GM19324 (cell line): ENCODE results near the gene SFXN3.
A peak's percentile ranks its signal among the peaks of the same experiment; 100 is the strongest.

Experiments used
- ATAC-seq: cut with Tn5 transposase; IDR thresholded peaks from one replicate; pipeline ENCODE4 v1.9.1; 2021; ENCODE audit warnings: mild to moderate bottlenecking, moderate library complexity; ENCODE audit not compliant: unreplicated experiment, low FRiP score

The SFXN3 gene

DNA sequence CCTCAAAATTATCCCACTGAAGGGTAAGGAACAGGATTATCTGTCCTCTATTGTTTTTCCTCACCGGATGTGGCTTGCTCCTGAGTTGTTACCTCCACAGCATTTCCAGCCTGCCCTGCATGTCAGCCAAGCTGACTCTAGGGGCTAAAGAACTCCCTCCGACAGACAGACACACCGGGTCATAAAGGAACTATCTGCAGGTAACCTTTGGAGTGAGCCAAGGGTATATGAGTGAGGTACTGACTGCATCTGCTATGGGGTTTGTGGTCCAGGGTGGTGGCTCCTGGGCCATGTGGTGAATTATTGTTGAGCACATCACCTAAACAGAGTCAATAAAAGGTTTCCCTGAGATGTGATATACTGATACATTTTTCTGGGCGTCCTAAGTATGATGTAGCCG is 23.8 kb downstream of the SFXN3 start:
- ATAC-seq = no peak

DNA sequence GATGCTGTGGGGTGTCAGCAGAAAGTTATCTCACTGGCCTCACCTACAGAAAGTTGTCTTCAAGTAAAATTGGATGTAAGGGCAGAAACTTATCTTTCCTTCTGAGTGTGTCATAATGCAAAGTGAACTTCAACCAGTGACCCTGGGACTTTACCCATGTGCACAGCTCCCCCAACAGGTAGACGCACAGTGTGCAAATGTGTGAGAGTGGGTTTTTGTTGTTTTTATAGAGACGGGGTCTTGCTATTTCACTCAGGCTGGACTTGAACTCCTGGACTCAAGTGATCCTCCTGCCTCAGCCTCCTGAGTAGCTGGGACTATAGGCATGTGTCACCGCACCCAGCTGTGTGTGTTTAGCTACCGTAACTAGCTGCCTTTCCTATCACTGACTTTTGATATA is 24.4 kb downstream of the SFXN3 start:
- no peak for ATAC-seq

DNA sequence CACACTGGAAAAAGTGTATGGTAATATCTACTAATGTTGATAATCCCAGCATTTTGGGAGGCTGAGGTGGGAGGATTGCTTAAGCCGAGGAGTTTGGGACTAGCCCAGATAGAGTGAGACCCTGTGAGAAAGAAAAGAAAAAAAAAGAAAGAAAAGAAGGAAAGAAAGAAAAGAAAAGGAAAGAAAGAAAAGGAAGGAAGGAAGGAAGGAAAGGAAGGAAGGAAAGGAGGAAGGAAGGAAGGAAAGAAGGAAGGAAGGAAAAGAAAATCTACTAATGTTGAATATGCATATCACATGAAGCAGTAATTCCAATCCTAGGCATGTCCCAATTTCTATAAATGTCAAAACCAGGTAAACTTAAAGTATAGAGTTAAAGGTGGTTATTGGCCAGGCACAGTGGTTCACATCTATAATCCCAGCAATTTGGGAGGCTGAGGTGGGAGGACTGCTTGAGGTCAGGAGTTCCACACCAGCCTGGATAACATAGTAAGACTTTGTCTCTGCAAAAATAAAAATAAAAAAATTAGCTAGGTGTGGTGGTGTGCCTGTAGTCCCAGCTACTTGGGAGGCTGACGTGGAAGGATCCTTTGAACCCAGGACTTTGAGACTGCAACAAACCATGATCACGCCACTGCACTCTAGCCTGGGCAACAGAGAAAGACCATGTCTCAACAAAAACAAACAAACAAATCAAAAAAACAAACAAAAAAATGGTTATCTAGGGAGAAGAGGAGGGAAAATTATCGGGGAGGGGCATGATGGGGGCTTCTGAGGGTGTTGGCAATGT is 25.5 kb downstream of the SFXN3 start:
- no peak for ATAC-seq

DNA sequence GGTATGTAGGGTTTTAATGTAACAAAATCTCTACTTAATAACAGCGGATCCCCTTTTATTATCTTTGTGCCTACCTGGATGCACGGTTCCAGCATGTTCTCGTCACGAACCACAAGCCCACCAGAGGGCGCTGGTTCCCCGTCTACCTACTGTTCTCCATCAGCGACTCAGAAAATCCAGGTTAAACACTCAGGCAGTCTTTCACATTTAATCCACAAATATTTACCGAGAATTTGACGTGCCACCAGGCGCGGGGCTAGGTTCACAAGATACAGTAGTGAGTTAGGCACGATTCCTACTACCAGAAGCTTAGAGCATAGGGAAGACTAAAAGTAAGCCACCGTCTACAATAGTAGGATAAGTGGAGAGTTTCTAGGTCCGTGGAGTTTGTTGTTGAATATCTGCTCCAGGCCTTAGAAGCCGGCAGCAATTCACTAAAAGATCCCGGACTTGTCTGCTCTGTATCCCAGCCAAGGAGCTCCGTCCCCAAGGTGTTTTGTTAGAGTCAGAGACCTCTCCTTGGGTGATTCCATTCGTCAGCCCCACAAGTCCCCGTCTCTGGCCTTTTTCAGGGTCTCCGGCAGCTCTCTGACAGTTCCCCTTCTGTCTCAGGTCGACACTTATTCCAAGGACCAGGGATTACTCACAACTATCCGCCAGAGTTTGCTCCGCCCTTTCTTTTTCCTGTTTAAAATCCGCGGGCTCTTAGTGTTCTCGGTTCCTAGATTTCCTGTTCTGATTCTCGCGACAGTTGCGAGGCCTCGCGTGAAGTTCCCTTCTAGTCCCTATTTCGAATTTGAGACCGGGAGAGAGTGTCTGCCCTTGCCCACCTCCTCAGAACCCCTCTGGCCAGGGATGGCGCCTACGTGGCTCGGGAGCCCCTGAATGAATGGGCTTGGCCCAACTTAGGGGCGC is 29.3 kb downstream of the SFXN3 start:
- peak; percentile 50 for ATAC-seq

DNA sequence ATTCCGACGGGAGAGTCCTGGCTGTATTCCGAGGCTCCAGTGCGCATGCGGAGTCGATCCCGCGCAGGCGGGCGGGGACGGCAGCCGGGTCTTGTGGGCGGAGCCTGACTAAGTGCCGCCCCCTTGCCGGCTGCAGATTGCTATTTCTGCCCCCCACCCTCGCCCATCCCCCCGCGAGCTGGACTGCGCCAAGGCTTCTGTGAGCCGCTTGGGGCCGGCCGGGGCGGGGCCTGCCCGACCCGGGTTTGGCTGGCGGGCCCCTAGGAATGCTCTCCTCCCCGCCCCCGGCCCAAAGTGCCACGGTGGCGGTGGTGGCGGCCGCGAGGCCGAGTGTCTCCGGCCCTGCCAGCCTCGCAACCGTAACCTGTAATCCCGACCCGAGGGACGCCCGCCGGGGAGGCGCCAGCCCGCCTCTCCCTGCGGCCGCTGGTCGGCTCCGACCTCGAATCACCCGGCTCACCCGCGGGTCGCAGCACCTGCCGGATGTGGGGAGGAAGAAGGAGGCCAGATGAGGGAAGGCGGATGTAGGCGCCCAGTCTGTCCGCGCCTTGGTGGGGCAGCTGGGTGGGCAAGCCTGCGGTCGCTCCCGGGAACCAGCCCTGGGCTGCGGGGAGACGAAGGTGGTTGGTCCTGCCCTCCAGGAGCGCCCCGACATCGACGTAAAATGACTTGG is 30.1 kb downstream of the SFXN3 start:
- peak; percentile 71 for ATAC-seq

DNA sequence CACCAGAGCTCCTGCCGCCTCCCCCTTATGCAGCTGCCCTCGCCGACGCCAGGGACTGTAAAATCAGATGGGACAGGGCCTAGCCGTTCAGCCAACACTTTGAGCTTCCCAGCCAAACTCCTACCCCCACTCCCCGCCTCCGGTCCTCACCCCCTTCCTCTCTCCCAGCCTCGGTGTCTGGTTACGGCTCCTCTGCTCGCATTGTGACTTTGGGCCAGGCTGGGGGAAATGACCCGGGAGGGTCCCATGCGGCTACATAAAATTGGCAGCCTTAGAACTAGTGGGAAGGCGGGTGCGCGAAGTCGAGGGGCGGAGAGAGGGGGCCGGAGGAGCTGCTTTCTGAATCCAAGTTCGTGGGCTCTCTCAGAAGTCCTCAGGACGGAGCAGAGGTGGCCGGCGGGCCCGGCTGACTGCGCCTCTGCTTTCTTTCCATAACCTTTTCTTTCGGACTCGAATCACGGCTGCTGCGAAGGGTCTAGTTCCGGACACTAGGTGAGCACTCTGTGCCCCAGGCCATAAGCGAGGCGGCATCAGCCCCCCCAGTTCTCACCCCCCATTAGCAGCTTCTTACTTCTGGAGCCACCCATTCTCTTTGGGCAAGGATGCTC is 30.7 kb downstream of the SFXN3 start, which contains the start of gene KAZALD1:
Gene KAZALD1, plus strand, starts transcription at position 366 of the 608 bp plus-strand sequence. CDS start 604 bp downstream, outside the sequence.
- no peak for ATAC-seq

DNA sequence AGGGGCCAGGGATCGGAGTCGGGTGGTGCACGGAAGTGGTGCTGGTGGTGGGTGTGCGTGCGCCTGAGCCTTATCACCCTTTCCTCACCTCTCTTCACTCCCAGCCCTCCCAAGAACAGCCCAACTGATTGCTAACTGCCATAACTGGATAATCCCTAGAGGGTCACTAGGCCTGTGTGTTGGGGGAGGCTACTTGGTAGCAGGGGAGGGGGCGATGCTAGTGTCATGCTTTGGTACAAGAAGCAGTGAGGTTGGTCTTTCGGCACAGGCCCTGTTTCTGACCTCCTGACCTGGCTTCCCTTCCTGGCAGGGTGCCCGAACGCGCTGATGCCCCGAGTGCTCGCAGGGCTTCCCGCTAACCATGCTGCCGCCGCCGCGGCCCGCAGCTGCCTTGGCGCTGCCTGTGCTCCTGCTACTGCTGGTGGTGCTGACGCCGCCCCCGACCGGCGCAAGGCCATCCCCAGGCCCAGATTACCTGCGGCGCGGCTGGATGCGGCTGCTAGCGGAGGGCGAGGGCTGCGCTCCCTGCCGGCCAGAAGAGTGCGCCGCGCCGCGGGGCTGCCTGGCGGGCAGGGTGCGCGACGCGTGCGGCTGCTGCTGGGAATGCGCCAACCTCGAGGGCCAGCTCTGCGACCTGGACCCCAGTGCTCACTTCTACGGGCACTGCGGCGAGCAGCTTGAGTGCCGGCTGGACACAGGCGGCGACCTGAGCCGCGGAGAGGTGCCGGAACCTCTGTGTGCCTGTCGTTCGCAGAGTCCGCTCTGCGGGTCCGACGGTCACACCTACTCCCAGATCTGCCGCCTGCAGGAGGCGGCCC is 31.4 kb downstream of the SFXN3 start:
- ATAC-seq = no peak

DNA sequence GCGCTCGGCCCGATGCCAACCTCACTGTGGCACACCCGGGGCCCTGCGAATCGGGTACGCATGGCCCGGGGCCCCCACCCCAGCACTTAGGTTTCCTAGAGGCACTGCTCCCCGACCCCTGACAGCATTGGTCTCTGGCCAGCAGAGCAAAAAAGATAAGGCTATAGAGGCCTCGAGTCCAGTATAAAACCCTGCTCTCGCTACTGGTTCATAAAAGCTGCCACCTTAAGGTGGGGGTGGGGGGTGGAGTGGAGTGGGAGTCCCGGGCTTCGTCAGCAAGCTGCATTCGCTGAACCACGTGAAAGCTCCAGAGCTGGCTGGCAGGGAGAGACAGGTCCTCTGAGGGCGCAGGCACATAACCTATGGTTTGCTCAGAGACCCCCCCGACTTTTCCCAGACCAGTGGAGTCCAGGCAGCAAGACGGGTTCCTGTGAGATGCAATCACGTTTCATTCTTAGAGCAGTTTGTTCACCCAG is 32.1 kb downstream of the SFXN3 start:
- no peak for ATAC-seq

DNA sequence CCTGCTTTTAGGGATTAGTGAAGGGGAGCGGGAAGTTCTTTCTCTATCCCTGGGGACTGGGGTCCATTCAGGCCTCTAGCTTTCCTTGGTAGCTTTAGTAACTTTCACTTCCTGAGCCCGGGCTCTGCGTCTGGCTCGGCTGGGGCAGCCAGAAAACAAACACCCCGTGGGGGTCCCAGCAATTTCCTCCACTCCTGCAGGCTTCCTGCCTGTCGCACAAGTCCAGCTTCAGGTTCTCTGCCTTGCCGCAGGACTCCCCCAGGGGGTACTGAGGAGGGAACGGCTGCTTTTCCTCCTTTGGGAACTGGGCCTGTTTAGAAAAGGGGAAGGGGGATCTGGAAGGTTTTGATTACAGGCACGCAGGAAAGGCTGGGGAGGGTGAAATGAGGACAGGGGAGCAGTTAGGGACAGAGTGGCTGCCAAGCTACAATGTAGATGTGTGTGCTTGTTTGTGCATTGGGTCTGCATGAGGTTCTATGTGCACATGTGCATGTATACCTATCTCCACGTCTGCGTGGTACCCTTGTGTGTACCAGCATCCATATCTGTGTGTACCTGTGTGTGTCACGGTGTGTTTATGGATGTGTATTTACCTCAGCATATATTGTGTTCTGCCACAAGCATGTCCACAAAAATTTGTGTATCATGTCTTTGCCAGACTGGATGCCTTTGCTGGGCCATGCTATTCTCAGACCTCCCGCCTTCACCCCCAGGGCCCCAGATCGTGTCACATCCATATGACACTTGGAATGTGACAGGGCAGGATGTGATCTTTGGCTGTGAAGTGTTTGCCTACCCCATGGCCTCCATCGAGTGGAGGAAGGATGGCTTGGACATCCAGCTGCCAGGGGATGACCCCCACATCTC is 32.7 kb downstream of the SFXN3 start:
- ATAC-seq = no peak

DNA sequence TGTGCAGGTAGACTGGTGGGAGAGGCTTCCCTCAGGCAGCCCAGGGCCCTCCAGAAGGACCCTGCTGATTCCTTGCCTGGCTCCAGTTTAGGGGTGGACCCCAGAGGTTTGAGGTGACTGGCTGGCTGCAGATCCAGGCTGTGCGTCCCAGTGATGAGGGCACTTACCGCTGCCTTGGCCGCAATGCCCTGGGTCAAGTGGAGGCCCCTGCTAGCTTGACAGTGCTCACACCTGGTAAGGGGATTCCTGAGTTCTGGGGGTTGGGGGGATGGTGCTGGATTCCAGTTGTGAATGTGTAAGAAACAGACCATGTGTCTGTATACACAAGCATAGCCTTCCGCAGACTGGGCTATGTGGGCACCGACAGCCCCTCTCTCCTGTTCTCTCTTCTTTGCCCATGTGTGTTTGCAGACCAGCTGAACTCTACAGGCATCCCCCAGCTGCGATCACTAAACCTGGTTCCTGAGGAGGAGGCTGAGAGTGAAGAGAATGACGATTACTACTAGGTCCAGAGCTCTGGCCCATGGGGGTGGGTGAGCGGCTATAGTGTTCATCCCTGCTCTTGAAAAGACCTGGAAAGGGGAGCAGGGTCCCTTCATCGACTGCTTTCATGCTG is 33.5 kb downstream of the SFXN3 start:
- ATAC-seq = no peak

DNA sequence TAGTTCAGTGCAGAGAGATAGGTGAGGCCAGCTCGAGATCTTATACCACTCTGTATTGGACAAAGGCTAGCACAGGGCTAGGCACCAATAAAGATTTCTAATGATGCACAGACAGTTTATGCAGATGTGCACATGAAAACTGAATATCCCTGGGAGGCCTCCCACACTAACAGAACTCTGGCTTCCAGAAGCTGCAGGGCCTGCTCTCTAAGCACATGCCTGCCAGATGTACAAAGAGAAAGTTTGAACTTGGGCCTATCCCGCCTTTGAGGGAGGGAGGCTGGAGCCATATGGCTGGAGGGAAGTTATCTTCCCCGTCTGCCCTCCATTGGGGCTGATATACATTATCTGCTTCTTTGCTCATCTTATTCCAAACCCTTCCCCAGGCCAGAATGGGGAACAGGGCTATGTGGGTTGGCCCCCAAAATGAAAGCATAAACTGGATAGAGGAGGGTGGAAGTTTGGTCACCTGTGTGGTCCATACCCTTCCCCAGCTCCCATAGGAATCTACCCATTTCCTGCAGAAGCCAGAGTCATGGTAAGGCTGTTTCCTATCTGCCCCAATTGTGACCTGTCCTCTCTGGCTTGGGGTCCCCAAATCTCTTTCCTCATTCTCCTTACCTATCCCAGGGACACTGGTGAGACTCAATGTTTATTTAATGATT is 34.6 kb downstream of the SFXN3 start:
- ATAC-seq = no peak

DNA sequence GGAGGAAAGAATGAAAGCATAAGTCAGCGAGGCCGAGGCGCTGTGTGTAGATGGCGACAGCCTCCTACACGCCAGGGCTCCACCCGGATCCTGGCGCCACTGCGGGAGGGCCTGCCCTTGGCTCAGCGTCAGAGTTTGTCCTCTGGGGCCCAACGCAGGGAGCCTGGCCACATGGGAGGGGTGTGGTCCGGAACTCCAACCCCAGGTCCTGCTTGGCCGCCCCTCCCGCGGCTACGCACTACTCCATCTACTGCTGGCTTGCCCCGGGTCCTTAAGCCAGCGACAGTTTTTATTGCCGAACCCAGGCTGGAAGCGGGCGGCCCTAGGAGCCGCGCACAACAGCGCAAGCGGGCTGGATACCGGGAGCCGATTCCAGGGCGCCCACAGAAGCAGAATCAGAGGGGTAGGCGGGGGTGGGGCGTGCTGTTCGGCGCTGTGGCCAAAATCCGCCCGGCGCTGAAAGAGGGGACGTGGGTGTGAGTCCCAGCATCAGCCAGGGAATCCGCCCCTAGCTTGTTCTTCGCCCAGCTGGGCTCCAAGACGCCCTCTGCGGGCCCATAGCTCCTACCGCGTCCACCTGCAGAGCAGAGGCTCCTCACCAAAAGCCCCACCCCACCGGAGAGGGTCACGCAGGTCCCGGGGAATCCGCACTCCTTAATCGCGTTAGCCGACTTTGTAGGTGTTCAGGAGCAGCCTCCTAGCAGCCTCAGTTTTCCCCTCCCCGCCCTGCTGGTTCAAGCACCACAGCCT is 35.3 kb downstream of the SFXN3 start:
- ATAC-seq = no peak

DNA sequence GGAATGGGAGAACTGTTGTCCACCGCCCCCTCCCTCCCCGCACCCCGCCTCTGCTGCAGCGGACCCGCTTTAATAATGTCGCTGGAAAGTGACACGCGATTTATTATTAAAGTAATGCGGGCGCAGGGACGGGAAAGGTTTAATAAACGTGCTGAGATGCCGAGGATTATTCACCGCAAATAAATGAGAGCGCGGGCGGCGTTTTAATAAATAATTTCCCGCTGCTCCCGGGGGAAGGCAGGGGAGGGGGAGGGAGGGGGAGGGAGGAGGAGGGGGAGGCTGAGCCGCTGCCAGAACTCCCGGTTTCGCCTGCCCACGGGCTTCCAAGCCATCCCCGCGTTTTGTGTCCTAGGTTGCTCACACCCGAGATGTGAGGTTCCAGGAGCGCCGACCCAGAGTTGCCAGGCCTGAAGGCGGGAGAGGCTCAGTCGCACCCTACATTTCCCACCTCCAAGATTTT is 35.9 kb downstream of the SFXN3 start:
- ATAC-seq = no peak

DNA sequence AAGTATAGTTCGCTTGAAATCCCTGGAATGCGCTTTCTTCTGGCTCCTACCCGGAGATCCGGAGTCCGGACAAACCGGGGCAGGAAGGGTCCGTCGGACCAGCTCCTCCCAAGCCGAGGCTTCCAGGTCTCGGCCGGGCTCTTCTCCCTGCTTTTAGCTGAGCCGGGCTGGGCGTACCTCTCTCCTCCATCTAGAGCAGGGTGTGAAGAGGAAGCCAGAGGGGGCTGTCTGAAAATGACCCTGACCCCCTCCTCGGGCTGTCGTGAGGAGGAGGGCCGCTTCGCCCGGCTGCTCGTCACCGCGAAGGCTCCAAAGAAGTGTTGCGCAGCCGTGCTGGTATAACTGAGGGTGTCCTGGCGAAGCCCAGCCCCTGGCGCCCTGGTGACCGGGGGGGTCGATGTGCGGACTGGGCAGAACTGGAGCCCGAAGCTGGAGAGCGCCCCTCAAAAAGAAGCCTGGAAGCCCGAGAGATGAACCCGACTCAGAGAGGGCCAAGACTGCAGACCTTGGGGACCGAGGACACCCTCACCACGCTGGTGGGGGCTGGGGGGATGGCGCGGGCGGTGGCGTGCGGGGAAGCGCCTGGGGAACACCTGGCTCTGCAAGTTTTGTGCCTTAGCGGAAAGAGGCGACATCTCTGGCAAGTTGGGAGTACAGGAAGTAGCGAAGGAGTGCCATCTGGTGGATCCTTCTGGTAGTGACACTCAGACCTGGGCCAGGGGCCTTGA is 36.5 kb downstream of the SFXN3 start:
- ATAC-seq = no peak

DNA sequence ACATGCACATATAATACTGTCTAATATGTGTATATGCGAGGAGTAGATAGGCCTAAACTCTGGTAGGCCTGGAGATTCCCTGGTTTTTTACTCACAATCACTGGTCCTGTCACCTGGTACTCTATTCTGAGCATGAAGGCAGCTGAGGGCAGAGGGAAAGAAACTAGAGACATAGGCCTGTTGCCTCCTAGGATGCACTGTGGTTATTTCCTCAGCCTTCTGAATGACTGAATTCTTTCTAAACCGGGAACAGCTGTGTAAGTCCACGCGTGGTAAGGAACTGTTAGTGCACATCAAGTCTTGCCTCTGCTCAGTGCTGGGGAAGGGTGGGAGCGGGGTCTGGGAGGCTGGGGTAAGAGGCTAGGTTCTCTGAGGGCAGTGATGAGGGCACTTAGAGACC is 38.4 kb downstream of the SFXN3 start:
- ATAC-seq = no peak

DNA sequence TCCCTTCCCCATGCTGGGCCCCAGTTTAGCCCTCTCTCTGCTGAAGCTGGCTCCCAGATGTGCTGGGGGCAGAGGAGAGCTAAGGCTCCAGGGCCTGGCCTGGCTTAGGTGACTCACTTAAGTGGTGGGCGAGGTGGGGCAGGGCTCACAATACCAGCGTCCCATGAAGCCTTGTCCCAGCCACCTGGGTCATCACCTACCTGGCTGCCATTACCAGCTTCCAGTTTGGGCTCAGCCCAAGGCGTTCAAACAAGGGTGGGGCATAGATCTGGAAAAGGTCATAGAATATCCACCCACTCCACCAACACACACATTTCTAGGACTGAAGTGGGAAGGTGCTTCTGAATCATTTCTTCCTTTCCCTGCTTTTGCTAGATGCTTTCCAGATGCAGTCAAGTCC is 39.1 kb downstream of the SFXN3 start:
- ATAC-seq = no peak
